PFSK-1 (cell line): ENCODE data around the gene ADGRF1.

Experiments
- FOXP2 ChIP-seq: optimal IDR thresholded peaks from 2 replicates; pipeline ENCODE3; 2011; ENCODE audit warnings: borderline replicate concordance, control low read depth, inconsistent platforms; ENCODE audit not compliant: insufficient read depth; ENCODE audit errors: extremely low read length, extremely low read depth
- POLR2AphosphoS5 ChIP-seq: IDR thresholded peaks from 2 replicates; pipeline ENCODE4 v1.6.1; 2012; ENCODE audit warnings: low read depth, mild to moderate bottlenecking, control low read depth, low read length, moderate library complexity
- REST ChIP-seq, 2 experiments: IDR thresholded peaks; 2 replicates each; pipeline versions ENCODE4 v1.6.1 to v1.8.0; 2011 to 2012; ENCODE audit warnings: low read depth in 2 of 2, low read length in 2 of 2, control low read depth in 1 of 2, inconsistent platforms in 1 of 2, mild to moderate bottlenecking in 1 of 2, moderate library complexity in 1 of 2; ENCODE audit not compliant: insufficient read depth in 1 of 2
- SIN3A ChIP-seq: IDR thresholded peaks from 2 replicates; pipeline ENCODE4 v1.6.1; 2012; ENCODE audit warnings: mild to moderate bottlenecking, low read length, moderate library complexity, borderline replicate concordance; ENCODE audit not compliant: insufficient read depth
- TAF1 ChIP-seq: IDR thresholded peaks from 2 replicates; pipeline ENCODE4 v1.6.1; 2012; ENCODE audit warnings: low read length, control low read depth, borderline replicate concordance; ENCODE audit not compliant: insufficient read depth

- TF ChIP-seq POLR2AphosphoS5 (no peak), REST (IDR thresholded peaks at IDR 0.05; ENCODE audit: insufficient read depth in 1 of 2, low read depth in 2 of 2, low read length in 2 of 2) (no peak), TAF1 (no peak), SIN3A (no peak), FOXP2 (no peak)
Measured at GRCh38 chr6:47016261-47016660, 25.9 kb downstream of the ADGRF1 start.
